Bronchial epithelial cell (primary cell): ENCODE data around the gene SEZ6L2. TPM values are rescaled to one million over a fixed set of nuclear protein-coding genes. Genes with fewer than 3 reads are reported as not detected.

ENCODE experiments used
- DNase-seq: peaks from one replicate; pipeline ENCODE4 v3.0.0-alpha.2; 2010; ENCODE audit warnings: low read depth
- FAIRE-seq: peaks from 2 replicates; lab custom pipeline; 2011; peaks lifted over from hg19 to GRCh38; lab: Jason Lieb, UNC
- H3K27me3 ChIP-seq: 2 replicates; pipeline ENCODE4 v1.5.1; 2011; ENCODE audit warnings: low read length; ENCODE audit not compliant: control insufficient read depth, insufficient read depth
- H3K36me3 ChIP-seq: 2 replicates; pipeline ENCODE4 v1.5.1; 2011; ENCODE audit warnings: low read length; ENCODE audit not compliant: control insufficient read depth, insufficient read depth
- H3K4me3 ChIP-seq: 2 replicates; pipeline ENCODE4 v1.5.1; 2011; ENCODE audit warnings: mild to moderate bottlenecking, low read depth, low read length, control low read depth
- CTCF ChIP-seq: IDR thresholded peaks from 2 replicates; pipeline ENCODE4 v1.5.1; 2011; ENCODE audit warnings: mild to moderate bottlenecking, moderate library complexity, low read length, control low read depth, inconsistent platforms; ENCODE audit not compliant: insufficient read depth, severe bottlenecking
- total RNA-seq: library from RNA; depleted of rRNA; stranded (reverse); fragments of >200 nt; gene quantifications from 2 replicates; pipeline ENCODE4 v1.2.1, GENCODE V29; 2014

The SEZ6L2 gene
- total RNA-seq, 1 donor from 2014 or later = 2.9 TPM

GRCh38 chr16:29906520-29907244 lies 7.3 kb upstream of the SEZ6L2 start:
- no peak for FAIRE-seq
- Histone ChIP-seq H3K4me3 (no peak overlapping the region), H3K36me3 (no peaks in the 10 kb centered on the region), H3K27me3 (no peaks in the 10 kb centered on the region)
- no peak for TF ChIP-seq CTCF
- no peak for DNase-seq

- Histone ChIP-seq H3K27me3 (no peaks in the 10 kb centered on the region), H3K36me3 (no peaks in the 10 kb centered on the region), H3K4me3 (no peak overlapping the region)
- DNase-seq (no peak), FAIRE-seq (no peak)
- no peak for TF ChIP-seq CTCF
Observed at GRCh38 chr16:29905668-29906067, 6.3 kb upstream of the SEZ6L2 start.

- TF ChIP-seq CTCF = no peak
- Histone ChIP-seq H3K36me3 (no peaks in the 10 kb centered on the region), H3K4me3 (no peak overlapping the region), H3K27me3 (no peaks in the 10 kb centered on the region)
- FAIRE-seq = no peak
- no peak for DNase-seq
Observed at GRCh38 chr16:29904947-29905346, 5.6 kb upstream of the SEZ6L2 start.

- H3K27me3 ChIP-seq = no peaks in the 10 kb centered on the region
- no peak for FAIRE-seq
- TF ChIP-seq CTCF = no peak
Observed at GRCh38 chr16:29903590-29903989, 4.2 kb upstream of the SEZ6L2 start.

GRCh38 chr16:29901607-29901945 lies 2.2 kb upstream of the SEZ6L2 start:
- FAIRE-seq = no peak
- Histone ChIP-seq H3K36me3 (no peaks in the 10 kb centered on the region), H3K27me3 (no peaks in the 10 kb centered on the region), H3K4me3 (no peak overlapping the region)
- no peak for TF ChIP-seq CTCF
- DNase-seq = no peak

More at GRCh38 chr16:29903590-29903989, 4.2 kb upstream of the SEZ6L2 start:
- Histone ChIP-seq H3K36me3 (no peaks in the 10 kb centered on the region), H3K4me3 (no peak overlapping the region)
- no peak for DNase-seq

- no peak for TF ChIP-seq CTCF
- no peak for FAIRE-seq
- Histone ChIP-seq H3K27me3 (no peaks in the 10 kb centered on the region), H3K4me3 (peak overlapping the region; percentile 52), H3K36me3 (no peaks in the 10 kb centered on the region)
- DNase-seq = no peak
Observed at GRCh38 chr16:29900888-29901606, 1.7 kb upstream of the SEZ6L2 start.
